ENCODE results near the gene AGPAT4.

GRCh38 chr6:161254126-161254463, 19.8 kb downstream of the AGPAT4 start:
- TF ChIP-seq, protein P1, sequence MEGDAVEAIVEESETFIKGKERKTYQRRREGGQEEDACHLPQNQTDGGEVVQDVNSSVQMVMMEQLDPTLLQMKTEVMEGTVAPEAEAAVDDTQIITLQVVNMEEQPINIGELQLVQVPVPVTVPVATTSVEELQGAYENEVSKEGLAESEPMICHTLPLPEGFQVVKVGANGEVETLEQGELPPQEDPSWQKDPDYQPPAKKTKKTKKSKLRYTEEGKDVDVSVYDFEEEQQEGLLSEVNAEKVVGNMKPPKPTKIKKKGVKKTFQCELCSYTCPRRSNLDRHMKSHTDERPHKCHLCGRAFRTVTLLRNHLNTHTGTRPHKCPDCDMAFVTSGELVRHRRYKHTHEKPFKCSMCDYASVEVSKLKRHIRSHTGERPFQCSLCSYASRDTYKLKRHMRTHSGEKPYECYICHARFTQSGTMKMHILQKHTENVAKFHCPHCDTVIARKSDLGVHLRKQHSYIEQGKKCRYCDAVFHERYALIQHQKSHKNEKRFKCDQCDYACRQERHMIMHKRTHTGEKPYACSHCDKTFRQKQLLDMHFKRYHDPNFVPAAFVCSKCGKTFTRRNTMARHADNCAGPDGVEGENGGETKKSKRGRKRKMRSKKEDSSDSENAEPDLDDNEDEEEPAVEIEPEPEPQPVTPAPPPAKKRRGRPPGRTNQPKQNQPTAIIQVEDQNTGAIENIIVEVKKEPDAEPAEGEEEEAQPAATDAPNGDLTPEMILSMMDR (conservative IDR thresholded peaks at IDR 0.05; ENCODE audit: low read length), result no peak
- TF ChIP-seq EZH2phosphoT487 (IDR thresholded peaks at IDR 0.05; ENCODE audit: borderline replicate concordance, low read depth, low read length), result no peak
